IPS-18c (cell line): Measurements from ENCODE around the gene NCKIPSD.

Experiments
- H3K4me3 ChIP-seq: 2 replicates; pipeline ENCODE4 v1.7.0; 2013; ENCODE audit warnings: low read depth, mild to moderate bottlenecking, low read length, moderate library complexity; ENCODE audit not compliant: insufficient read depth
- H3K9me3 ChIP-seq: one replicate; pipeline ENCODE4 v1.6.1; 2013; ENCODE audit warnings: mild to moderate bottlenecking, low read length, moderate library complexity; ENCODE audit not compliant: control insufficient read depth, insufficient read depth

Gene NCKIPSD

GRCh38 chr3:48639944-48640606 is 45.6 kb downstream of the NCKIPSD start:
- no peak overlapping the region for H3K4me3 ChIP-seq
- peaks cover 2% of the 10 kb centered on the region for H3K9me3 ChIP-seq

DNA sequence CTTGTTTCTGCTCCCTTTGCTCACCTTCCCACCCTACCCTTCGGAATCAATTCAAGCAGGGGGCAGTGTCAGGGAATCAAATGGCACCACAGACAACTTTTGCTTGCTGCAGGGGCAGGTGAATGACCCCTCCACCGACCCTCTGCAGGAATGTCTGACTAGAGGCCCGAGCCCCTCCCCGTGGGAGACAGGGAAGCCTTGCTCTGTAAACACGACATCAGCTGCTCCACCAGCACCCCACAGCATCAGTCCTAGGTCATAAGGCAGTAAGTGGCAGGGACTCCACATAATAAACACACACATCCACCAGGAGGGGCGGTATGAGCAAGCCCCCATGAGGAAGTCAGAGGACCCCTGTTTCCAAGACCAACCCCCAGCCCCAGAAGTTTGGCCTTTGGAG is 48.4 kb downstream of the NCKIPSD start:
- H3K9me3 ChIP-seq, result peaks cover 2% of the 10 kb centered on the region
- no peak overlapping the region for H3K4me3 ChIP-seq

GRCh38 chr3:48636149-48636655 is 49.5 kb downstream of the NCKIPSD start:
- peak overlapping the region; percentile 99 for H3K4me3 ChIP-seq
- peaks cover 2% of the 10 kb centered on the region for H3K9me3 ChIP-seq

DNA sequence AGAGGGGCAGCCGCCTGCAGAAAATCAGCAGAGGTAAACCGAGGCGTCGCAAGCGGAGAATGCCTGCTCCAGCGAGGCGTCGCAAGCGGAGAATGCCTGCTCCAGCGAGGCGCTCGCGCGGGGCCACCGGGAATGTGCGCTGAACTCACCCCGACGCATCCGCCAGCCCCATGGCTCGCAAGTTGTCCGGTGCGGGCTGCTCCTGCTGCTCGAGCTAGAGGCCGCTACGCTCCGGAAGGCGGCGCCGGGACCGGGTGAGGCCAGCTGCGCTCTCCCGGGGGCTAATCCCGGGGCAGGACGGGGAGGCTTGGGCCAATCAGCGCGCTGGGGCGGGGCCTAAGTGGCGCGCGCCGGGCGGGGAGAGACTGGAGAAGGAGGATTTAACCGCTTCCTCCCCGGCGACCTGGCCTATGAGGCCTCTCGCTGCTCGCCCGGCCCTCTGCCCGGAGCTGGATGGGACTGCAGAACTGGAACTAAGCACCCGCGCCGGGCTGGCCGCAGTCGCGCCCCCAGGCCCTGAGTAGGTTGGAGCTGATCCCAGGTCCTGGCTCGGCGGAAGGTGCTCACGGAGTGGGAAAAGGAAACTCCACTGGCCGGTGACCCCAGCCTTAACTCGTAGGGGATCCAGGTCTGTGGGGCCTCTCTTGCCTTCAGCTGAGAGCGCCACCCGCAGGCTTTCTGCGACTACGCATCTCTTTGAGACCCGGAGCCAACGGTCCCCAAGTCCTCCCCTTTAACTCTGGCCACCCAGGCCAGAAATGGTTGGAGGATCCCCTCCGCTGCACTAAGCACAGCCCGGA is 50.3 kb downstream of the NCKIPSD start, which contains the start of gene SLC26A6:
Gene SLC26A6 (minus strand): TSS at position 240 of the 800 bp plus-strand sequence. CDS start 68 bp downstream, at position 172.
- peak within 1 kb of the TSS; percentile 99 for H3K4me3 ChIP-seq
- H3K9me3 ChIP-seq, result peaks cover 2% of the 10 kb centered on the region

DNA sequence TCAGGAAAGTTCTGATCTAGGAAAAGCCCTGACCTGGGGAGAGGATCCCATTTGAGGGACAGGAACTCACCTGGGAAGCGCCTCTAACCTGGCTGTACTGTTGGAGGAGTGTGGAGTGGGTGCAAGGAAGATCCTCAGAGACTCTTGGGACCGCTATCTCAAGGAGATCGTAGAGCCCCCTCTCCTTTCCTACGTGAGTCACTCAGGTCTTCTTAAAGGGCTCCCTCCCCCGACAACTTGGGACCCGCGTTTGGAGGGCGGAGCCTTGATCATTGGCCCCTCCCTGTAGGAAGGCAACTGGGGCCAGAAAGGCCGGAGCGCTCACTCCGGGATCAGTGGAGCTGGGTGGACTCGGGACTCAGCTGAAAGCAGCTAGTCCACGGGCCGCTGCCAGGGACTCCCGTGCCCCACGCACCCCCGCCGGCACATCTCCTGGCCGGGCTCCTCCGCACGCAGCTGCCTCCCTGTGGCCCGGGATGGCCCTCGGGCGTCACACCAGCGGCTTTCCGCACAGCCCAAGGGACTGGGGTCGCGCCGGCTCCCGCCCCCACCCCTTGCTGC is 51.0 kb downstream of the NCKIPSD start:
- H3K9me3 ChIP-seq, result peaks cover 2% of the 10 kb centered on the region
- H3K4me3 ChIP-seq, result peak overlapping the region; percentile 99

- Histone ChIP-seq H3K9me3 (peaks cover 2% of the 10 kb centered on the region), H3K4me3 (peak overlapping the region; percentile 99; the same call in 1 of the 2 replicates)
These were observed 52.0 kb downstream of the NCKIPSD start for GRCh38 chr3:48633743-48634142.

- peaks cover 2% of the 10 kb centered on the region for H3K9me3 ChIP-seq
- H3K4me3 ChIP-seq, result no peak overlapping the region
These were observed 52.5 kb downstream of the NCKIPSD start for GRCh38 chr3:48633256-48633655.

DNA sequence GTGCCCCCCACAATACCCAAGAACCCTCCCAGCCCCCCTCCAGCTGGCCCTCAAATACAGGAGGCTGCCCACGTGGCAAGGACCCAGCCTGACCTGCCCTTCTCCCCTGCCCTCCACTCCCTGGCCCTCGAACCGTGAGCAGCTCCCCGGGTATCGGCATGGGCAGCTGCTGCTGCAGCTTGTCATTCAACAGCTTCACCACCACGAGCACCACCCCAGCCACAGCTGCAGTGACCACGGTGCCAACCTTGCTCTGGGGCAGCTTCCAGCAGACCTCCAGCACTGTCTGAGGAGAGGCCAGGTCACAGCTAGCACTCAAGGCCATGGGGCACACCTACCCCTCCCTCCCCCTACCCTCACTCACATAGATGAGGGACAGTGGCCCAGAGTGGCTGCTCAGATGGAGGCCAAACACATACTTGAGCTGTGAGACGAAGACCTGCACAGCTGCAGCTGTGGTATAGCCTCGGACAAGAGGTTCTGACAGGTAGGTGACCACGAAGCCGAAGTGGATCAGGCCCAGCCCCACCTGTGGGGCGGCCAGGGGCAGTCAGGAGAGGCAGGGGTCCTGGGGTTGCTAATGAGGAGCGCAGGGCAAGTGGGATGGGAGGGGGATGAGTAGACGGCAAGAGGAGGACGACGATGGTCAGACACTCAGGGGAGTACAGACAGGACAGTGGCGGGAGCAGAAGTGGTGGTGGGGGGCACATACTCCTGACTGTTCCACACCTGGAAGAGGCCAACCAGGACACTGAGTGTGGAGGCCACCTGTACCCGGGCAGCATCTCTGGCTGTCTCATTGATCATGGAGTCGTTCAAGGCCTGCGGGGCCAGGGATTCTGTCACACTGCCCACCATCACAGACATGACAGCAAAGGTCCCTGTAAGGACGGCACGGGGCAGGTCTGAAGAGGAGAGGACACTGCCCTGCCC is 53.9 kb downstream of the NCKIPSD start:
- Histone ChIP-seq H3K4me3 (no peak overlapping the region), H3K9me3 (peaks cover 2% of the 10 kb centered on the region)

- Histone ChIP-seq H3K4me3 (no peak overlapping the region), H3K9me3 (peaks cover 2% of the 10 kb centered on the region)
These were observed 54.9 kb downstream of the NCKIPSD start for GRCh38 chr3:48630833-48631232.

DNA sequence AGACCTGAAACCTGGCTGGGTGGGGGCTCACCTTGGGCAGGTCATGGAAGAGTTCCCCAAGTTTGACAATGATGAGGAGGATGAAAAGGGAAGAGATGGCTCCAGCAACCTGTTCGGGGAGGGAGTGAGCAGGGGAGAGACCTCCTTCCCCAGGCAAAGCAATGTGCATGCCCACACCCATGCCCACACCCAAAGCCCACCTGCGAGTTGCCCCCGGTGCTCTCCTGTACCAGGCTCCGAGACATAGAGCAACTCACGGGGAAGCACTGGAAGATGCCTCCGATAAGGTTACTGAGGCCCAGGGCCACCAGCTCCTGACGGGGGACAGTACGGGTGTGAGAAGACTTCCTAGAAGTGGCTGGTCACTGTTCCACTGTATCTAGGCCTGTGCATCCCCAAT is 55.3 kb downstream of the NCKIPSD start:
- Histone ChIP-seq H3K9me3 (peaks cover 2% of the 10 kb centered on the region), H3K4me3 (no peak overlapping the region)

- no peaks in the 10 kb centered on the region for H3K9me3 ChIP-seq
These were observed 55.8 kb downstream of the NCKIPSD start for GRCh38 chr3:48629894-48630293.

DNA sequence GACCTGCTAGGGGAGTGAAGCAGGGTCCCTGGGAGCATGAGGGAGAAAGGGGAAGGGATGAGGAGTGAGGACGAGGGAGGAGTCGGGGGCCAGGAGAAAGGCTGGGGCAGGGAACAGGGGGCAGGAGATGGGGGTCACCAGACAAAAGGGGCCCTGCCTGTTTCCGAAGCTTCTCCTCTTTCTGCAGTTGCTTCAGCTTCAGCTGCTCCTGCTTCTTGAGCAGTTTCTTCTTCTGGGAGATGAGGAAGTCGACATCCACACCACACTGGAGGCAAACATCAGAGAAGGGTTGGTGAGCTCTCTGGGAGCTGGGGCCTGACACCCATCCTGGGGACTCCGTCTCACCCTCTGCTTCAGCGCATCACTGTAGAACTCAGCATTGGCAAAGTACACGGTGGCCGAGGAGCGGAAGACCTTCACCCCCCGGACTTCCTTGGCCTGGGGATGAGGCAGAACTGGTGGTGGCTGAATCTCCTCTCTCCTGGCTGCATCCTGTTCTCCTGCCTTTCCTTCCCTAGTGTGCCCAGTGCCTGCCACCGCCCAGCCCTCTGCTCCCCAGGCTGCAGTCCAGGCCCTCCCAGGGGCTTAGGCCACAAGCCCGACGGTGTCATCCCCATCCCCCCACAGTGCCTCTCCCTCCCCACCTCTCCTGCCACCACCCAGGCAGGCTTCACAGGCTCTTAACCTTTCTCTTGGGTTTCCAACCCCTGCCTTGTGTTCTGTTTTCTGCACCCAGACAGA is 57.3 kb downstream of the NCKIPSD start:
- H3K9me3 ChIP-seq, result no peaks in the 10 kb centered on the region
- H3K4me3 ChIP-seq, result no peak overlapping the region

More at GRCh38 chr3:48629894-48630293, 55.8 kb downstream of the NCKIPSD start:
- no peak overlapping the region for H3K4me3 ChIP-seq

- Histone ChIP-seq H3K9me3 (no peaks in the 10 kb centered on the region), H3K4me3 (no peak overlapping the region)
These were observed 60.1 kb downstream of the NCKIPSD start for GRCh38 chr3:48625600-48625999.

GRCh38 chr3:48624767-48625166 is 60.9 kb downstream of the NCKIPSD start:
- H3K4me3 ChIP-seq, result no peak overlapping the region
- H3K9me3 ChIP-seq, result no peaks in the 10 kb centered on the region

DNA sequence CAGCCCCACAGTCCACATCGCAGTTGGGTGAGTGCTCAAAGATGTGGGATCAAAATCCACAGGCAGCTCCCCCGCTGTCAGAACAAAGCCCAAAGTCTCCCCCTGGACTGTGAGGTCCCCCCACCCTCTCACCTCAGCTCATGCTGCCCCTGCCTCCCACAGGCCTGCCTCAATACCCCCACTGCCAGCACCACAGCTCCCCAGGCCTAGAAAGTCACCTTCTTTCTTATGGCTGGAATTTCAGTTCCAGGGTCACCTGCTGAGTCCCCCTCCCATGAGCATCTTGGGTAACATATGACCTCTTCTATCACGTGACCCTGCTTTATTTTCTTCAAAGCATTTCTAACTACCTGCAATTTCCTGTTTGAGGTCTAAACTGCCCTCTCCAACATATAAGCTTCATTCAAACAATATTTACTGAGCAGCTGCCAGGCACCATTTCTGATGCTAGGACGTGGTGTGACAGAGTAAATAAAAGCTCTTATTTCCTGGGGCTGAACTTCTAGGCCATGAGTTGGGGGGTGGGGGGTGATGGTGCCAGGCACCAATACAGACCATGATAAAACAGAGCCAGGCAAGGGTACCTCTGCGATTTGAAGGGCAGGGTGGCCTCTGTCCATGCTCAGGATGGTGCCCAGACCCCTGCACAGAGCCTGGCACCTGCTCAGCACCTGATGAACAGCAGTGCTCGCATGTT is 61.7 kb downstream of the NCKIPSD start:
- H3K4me3 ChIP-seq, result no peak overlapping the region
- no peaks in the 10 kb centered on the region for H3K9me3 ChIP-seq
